PC-9 (cell line): ENCODE measurements around the gene P2RX5. TPM values are rescaled to one million over a fixed set of nuclear protein-coding genes. Genes with fewer than 3 reads are reported as not detected.

Source experiments
- BruUV-seq: library from RNA; stranded (reverse); fragments of 400-500 nt; replicated peaks from 2 replicates; lab custom pipeline; 2021; lab: Mats Ljungman, UMichigan
- CTCF ChIA-PET: fragments of 300-600 bp; sonication (Branson Sonifier 250); formaldehyde crosslinking; loops from one replicate; lab custom pipeline; 2022; ENCODE audit warnings: antibody characterized with exemption; lab: Charles Lee
- POLR2A ChIA-PET: fragments of 300-600 bp; sonication (Branson Sonifier 250); formaldehyde crosslinking; loops from one replicate; lab custom pipeline; 2022; ENCODE audit warnings: antibody characterized with exemption; ENCODE audit not compliant: unreplicated experiment; lab: Charles Lee
- DNase-seq, 2 experiments: peaks; one replicate each; pipeline versions ENCODE4 v3.0.0 to v3.0.0-alpha.2; 2015 to 2022; ENCODE audit warnings: mixed read lengths in 1 of 2
- H2AFZ ChIP-seq: fragments of 200-600 bp; sonication (generic); 2 replicates; pipeline ENCODE4 v1.8.1; 2017; ENCODE audit warnings: antibody characterized with exemption
- H3F3A ChIP-seq: fragments of 200-600 bp; sonication (generic); 2 replicates; pipeline ENCODE4 v1.8.1; 2017; ENCODE audit warnings: antibody characterized with exemption, mild to moderate bottlenecking, low read depth; ENCODE audit not compliant: insufficient read depth
- H3K27ac ChIP-seq: fragments of 200-600 bp; sonication (generic); 2 replicates; pipeline ENCODE4 v1.6.1; 2016; ENCODE audit warnings: mixed run types
- H3K27me3 ChIP-seq: fragments of 200-600 bp; sonication (generic); 2 replicates; pipeline ENCODE4 v1.6.1; 2016; ENCODE audit warnings: low read depth, mixed run types; ENCODE audit not compliant: insufficient read depth
- H3K36me3 ChIP-seq: fragments of 200-600 bp; sonication (generic); 2 replicates; pipeline ENCODE4 v1.6.1; 2016; ENCODE audit warnings: low read depth, mixed run types
- H3K4me1 ChIP-seq: fragments of 200-600 bp; sonication (generic); replicated peaks from 2 replicates; pipeline ENCODE4 v1.6.1; 2016; ENCODE audit warnings: mixed run types; ENCODE audit not compliant: insufficient read depth
- H3K4me2 ChIP-seq: fragments of 200-600 bp; sonication (generic); 2 replicates; pipeline ENCODE4 v1.6.1; 2017; ENCODE audit warnings: mixed run types
- H3K4me3 ChIP-seq: fragments of 200-600 bp; sonication (generic); 2 replicates; pipeline ENCODE4 v1.6.1; 2016; ENCODE audit warnings: mixed run types
- H3K79me2 ChIP-seq: fragments of 200-600 bp; sonication (generic); 2 replicates; pipeline ENCODE4 v1.6.1; 2017; ENCODE audit warnings: low read depth, mixed run types
- H3K9me2 ChIP-seq: fragments of 200-600 bp; sonication (generic); 2 replicates; pipeline ENCODE4 v1.8.1; 2017; ENCODE audit warnings: mild to moderate bottlenecking; ENCODE audit not compliant: insufficient read depth
- H3K9me3 ChIP-seq: fragments of 200-600 bp; sonication (generic); 2 replicates; pipeline ENCODE4 v1.8.1; 2016; ENCODE audit warnings: low read depth; ENCODE audit not compliant: insufficient read depth
- H4K20me1 ChIP-seq: fragments of 200-600 bp; sonication (generic); 2 replicates; pipeline ENCODE4 v1.8.1; 2017; ENCODE audit not compliant: insufficient read depth
- CTCF ChIP-seq: fragments of 200-600 bp; sonication (generic); conservative IDR thresholded peaks from 2 replicates; pipeline ENCODE4 v1.6.1; 2017; ENCODE audit warnings: mixed run types, antibody characterized with exemption, mild to moderate bottlenecking, moderate library complexity
- EZH2 ChIP-seq: fragments of 200-600 bp; sonication (generic); IDR thresholded peaks from 2 replicates; pipeline ENCODE4 v1.8.0; 2017; ENCODE audit warnings: antibody characterized with exemption, low read depth
- intact Hi-C: fragments of 100-400 bp; cut with micrococcal nuclease; formaldehyde crosslinking; loops from one replicate; pipeline ENCODE4 v1.10.0; 2022; ENCODE audit not compliant: unreplicated experiment
- total RNA-seq: library from RNA; stranded (reverse); gene quantifications from 2 replicates; pipeline ENCODE4 v1.2.3, GENCODE V29; 2021

The P2RX5 gene
- total RNA-seq, 1 experiment from 2014 or later: 18.3 TPM

- CTCF ChIA-PET: no interaction called here
- no peak for TF ChIP-seq CTCF
- no peak for TF ChIP-seq EZH2
These were observed 31.1 kb upstream of the P2RX5 start for GRCh38 chr17:3727041-3727440.

GRCh38 chr17:3724378-3725077 lies 28.6 kb upstream of the P2RX5 start:
- ChIA-PET POLR2A (interaction anchor here (0.7 kb wide), 1 partner anchor 57 kb away, joined by 4 read pairs; no protein-coding TSS in a partner anchor), CTCF (interaction anchor here (1.1 kb wide), 1 partner anchor 122 kb away, joined by 10 read pairs; no protein-coding TSS in a partner anchor)
- Histone ChIP-seq H3K4me2 (peak overlapping the region; percentile 99), H3F3A (peaks cover 38% of the 10 kb centered on the region), H3K9me2 (no peaks in the 10 kb centered on the region), H3K27me3 (no peaks in the 10 kb centered on the region), H3K79me2 (peaks cover 61% of the 10 kb centered on the region), H3K36me3 (peaks cover 12% of the 10 kb centered on the region), H3K4me1 (peaks cover 50% of the 10 kb centered on the region), H4K20me1 (no peaks in the 10 kb centered on the region), H3K9me3 (no peaks in the 10 kb centered on the region), H3K27ac (no peak overlapping the region), H3K4me3 (peak overlapping the region; percentile 76), H2AFZ (peak overlapping the region; percentile 95)
- no peak for TF ChIP-seq EZH2
- TF ChIP-seq CTCF: no peak
- TSS peak; percentile 24 for BruUV-seq
- DNase-seq: no peak
- intact Hi-C loops: loop anchor here (5.0 to 10.0 kb wide), 4 partner anchors 42 to 677 kb away; partner anchors contain the start of genes EMC6 and TAX1BP3

More at GRCh38 chr17:3727041-3727440, 31.1 kb upstream of the P2RX5 start:
- POLR2A ChIA-PET: interaction anchor here (0.7 kb wide), 1 partner anchor 198 kb away, joined by 5 read pairs; no protein-coding TSS in a partner anchor
- Histone ChIP-seq H4K20me1 (no peaks in the 10 kb centered on the region), H3K27ac (peak overlapping the region; percentile 42), H3K4me3 (no peak overlapping the region), H3K9me3 (no peaks in the 10 kb centered on the region), H3K79me2 (peaks cover 49% of the 10 kb centered on the region), H3K27me3 (no peaks in the 10 kb centered on the region), H3K4me1 (peaks cover 25% of the 10 kb centered on the region), H3K4me2 (no peak overlapping the region), H3K9me2 (no peaks in the 10 kb centered on the region), H3F3A (peaks cover 14% of the 10 kb centered on the region), H3K36me3 (peaks cover 6% of the 10 kb centered on the region; the same call in 1 of the 2 replicates), H2AFZ (no peak overlapping the region)
- intact Hi-C loops: loop anchor here (10.0 kb wide), 1 partner anchor 438 kb away; no protein-coding TSS in a partner anchor
- DNase-seq: no peak
- BruUV-seq: no TSS peak

DNA sequence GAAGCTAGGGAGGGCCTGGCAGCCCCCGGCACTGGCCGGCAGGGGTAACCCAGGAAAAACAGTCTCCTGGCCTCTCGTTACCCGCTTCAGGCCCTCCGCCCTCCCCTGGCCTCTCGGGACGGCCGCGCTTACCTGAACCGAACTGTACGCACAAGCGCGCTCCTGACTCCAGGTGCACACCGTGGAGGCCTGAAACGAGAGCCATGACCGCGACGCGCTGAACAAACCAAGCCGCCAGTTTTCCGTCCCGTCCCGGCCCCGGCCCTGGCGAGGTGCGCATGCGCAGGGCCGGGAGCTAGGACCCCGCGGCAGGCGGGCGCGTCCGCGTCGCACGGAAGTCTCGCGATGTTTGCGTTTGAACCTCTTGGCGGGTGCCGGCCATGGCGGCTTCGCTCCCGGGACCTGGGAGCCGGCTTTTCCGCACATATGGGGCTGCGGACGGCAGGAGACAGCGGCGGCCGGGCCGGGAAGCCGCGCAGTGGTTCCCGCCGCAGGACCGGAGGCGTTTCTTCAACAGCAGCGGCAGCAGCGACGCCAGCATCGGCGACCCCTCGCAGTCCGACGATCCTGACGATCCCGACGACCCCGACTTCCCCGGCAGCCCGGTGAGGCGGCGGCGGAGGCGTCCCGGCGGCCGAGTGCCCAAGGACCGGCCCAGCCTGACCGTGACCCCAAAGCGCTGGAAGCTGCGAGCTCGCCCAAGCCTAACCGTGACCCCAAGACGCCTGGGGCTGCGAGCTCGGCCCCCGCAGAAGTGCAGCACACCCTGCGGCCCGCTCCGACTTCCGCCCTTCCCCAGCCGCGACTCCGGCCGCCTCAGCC lies 27.8 kb upstream of the P2RX5 start, which contains the start of gene HASPIN:
HASPIN (plus strand) TSS at position 348 of the 822 bp plus-strand sequence; CDS start at position 381, 33 bp downstream.
- Histone ChIP-seq H3K79me2 (peaks cover 68% of the 10 kb centered on the region), H3K4me1 (peaks cover 55% of the 10 kb centered on the region), H3K4me2 (peak within 1 kb of the TSS; percentile 99), H3K36me3 (peaks cover 15% of the 10 kb centered on the region), H3F3A (peaks cover 39% of the 10 kb centered on the region), H3K27me3 (no peaks in the 10 kb centered on the region), H3K9me2 (no peaks in the 10 kb centered on the region), H3K4me3 (peak within 1 kb of the TSS; percentile 76), H2AFZ (peak within 1 kb of the TSS; percentile 95), H3K27ac (peak within 1 kb of the TSS; percentile 38), H4K20me1 (no peaks in the 10 kb centered on the region), H3K9me3 (no peaks in the 10 kb centered on the region)
- intact Hi-C loops: loop anchor here (5.0 to 10.0 kb wide), 4 partner anchors 41 to 676 kb away; partner anchors contain the start of genes EMC6 and TAX1BP3
- POLR2A ChIA-PET: interaction anchor here (0.7 kb wide), 1 partner anchor 56 kb away, joined by 4 read pairs; no protein-coding TSS in a partner anchor
- peak; percentile 77 to 91 for DNase-seq
- TF ChIP-seq CTCF (peak; percentile 44; the same call in 1 of the 2 replicates), EZH2 (no peak)
- CTCF ChIA-PET: interaction anchor here (0.6 to 1.1 kb wide), 5 partner anchors 14 to 535 kb away, joined by 3 to 10 read pairs (median 4); no protein-coding TSS in a partner anchor
- BruUV-seq: no TSS peak
